ENCODE measurements around the gene TSPAN18. TPM values are rescaled to one million over a fixed set of nuclear protein-coding genes. Genes with fewer than 3 reads are reported as not detected.

The TSPAN18 gene
- polyA plus RNA-seq, 12 donors: 37.3 to 67.7 (median 41.7) TPM; not detected in 1

- no peak for DNase-seq
Observed at GRCh38 chr11:44818110-44818509, 91.3 kb downstream of the TSPAN18 start.

- DNase-seq: no peak
Observed at GRCh38 chr11:44819346-44819745, 92.6 kb downstream of the TSPAN18 start.

GRCh38 chr11:44822369-44822768, 95.6 kb downstream of the TSPAN18 start:
- no peak for DNase-seq

GRCh38 chr11:44823006-44823405, 96.2 kb downstream of the TSPAN18 start:
- DNase-seq: no peak

- DNase-seq: no peak
Observed at GRCh38 chr11:44823868-44824267, 97.1 kb downstream of the TSPAN18 start.

- DNase-seq: no peak
Observed at GRCh38 chr11:44824300-44824704, 97.5 kb downstream of the TSPAN18 start.

- no peak for DNase-seq
Observed at GRCh38 chr11:44825058-44825785, 98.5 kb downstream of the TSPAN18 start.

- DNase-seq: no peak
Observed at GRCh38 chr11:44826922-44827643, 100.3 kb downstream of the TSPAN18 start.

GRCh38 chr11:44828296-44828695, 101.5 kb downstream of the TSPAN18 start:
- no peak for DNase-seq

- DNase-seq: no peak
Observed at GRCh38 chr11:44829838-44830237, 103.1 kb downstream of the TSPAN18 start.

GRCh38 chr11:44831605-44832394, 105.0 kb downstream of the TSPAN18 start:
- no peak for DNase-seq

- DNase-seq: no peak
Observed at GRCh38 chr11:44832452-44832851, 105.7 kb downstream of the TSPAN18 start.

- no peak for DNase-seq
Observed at GRCh38 chr11:44833221-44833876, 106.6 kb downstream of the TSPAN18 start.

GRCh38 chr11:44833877-44834452, 107.2 kb downstream of the TSPAN18 start:
- no peak for DNase-seq

- DNase-seq: no peak
Observed at GRCh38 chr11:44834846-44835245, 108.1 kb downstream of the TSPAN18 start.

- DNase-seq: no peak
Observed at GRCh38 chr11:44835296-44835695, 108.5 kb downstream of the TSPAN18 start.

- no peak for DNase-seq
Observed at GRCh38 chr11:44835938-44836337, 109.2 kb downstream of the TSPAN18 start.

- DNase-seq: no peak
Observed at GRCh38 chr11:44837661-44838060, 110.9 kb downstream of the TSPAN18 start.

GRCh38 chr11:44839458-44840084, 112.8 kb downstream of the TSPAN18 start:
- DNase-seq: no peak

- no peak for DNase-seq
Observed at GRCh38 chr11:44840085-44840478, 113.3 kb downstream of the TSPAN18 start.

All from muscle of arm (tissue), 12 donors.